GM12878 (cell line): ENCODE data around the gene RAB28. TPM values are rescaled to one million over a fixed set of nuclear protein-coding genes. Genes with fewer than 3 reads are reported as not detected.

Experiments
- BCL3 ChIP-seq: IDR thresholded peaks from 2 replicates; pipeline ENCODE4 v1.6.1; 2011; ENCODE audit warnings: borderline replicate concordance, low read depth, mild to moderate bottlenecking, moderate library complexity, low read length; ENCODE audit not compliant: insufficient read depth, poor library complexity, severe bottlenecking
- CHD1 ChIP-seq: IDR thresholded peaks from 2 replicates; pipeline ENCODE4 v1.6.1; 2012; ENCODE audit warnings: low read depth, low read length, improper control_type of control experiment
- CTCF ChIP-seq, 3 experiments: IDR thresholded peaks in 2 of 3; conservative IDR thresholded peaks in 1 of 3; 2 replicates each; pipeline ENCODE4 v1.5.1; 2011; ENCODE audit warnings: low read depth in 3 of 3, low read length in 3 of 3, mild to moderate bottlenecking in 3 of 3, control low read depth in 2 of 3, moderate library complexity in 2 of 3, inconsistent platforms in 1 of 3, mixed read lengths in 1 of 3; ENCODE audit not compliant: control insufficient read depth in 2 of 3, insufficient read depth in 1 of 3; ENCODE audit errors: extremely low read depth in 1 of 3
- ELK1 ChIP-seq: IDR thresholded peaks from 2 replicates; pipeline ENCODE4 v1.6.1; 2012; ENCODE audit warnings: low read depth, low read length, improper control_type of control experiment
- EP300 ChIP-seq, 2 experiments: fragments of 150-350 bp in 1 of 2; IDR thresholded peaks; 2 replicates each; pipeline ENCODE4 v1.6.1; 2011 to 2012; ENCODE audit warnings: low read depth in 2 of 2, low read length in 2 of 2, borderline replicate concordance in 1 of 2, improper control_type of control experiment in 1 of 2, inconsistent platforms in 1 of 2; ENCODE audit not compliant: control insufficient read depth in 1 of 2
- MLLT1 ChIP-seq: fragments of 450-650 bp; IDR thresholded peaks from 2 replicates; pipeline ENCODE4 v1.6.1; 2016; ENCODE audit warnings: mild to moderate bottlenecking
- MTA2 ChIP-seq: fragments of 450-650 bp; IDR thresholded peaks from 2 replicates; pipeline ENCODE4 v1.6.1; 2016; ENCODE audit warnings: low read depth, mild to moderate bottlenecking, moderate library complexity
- NKRF ChIP-seq: fragments of 450-650 bp; conservative IDR thresholded peaks from 2 replicates; pipeline ENCODE4 v1.6.1; 2017; ENCODE audit warnings: mild to moderate bottlenecking, moderate library complexity
- NRF1 ChIP-seq: conservative IDR thresholded peaks from 2 replicates; pipeline ENCODE4 v1.6.1; 2011; ENCODE audit warnings: mild to moderate bottlenecking, low read depth, low read length, improper control_type of control experiment
- POLR2AphosphoS2 ChIP-seq: IDR thresholded peaks from 2 replicates; pipeline ENCODE4 v1.6.1; 2011; ENCODE audit warnings: low read depth, mild to moderate bottlenecking, low read length, improper control_type of control experiment, moderate library complexity
- POU2F2 ChIP-seq: IDR thresholded peaks from 3 replicates; pipeline ENCODE4 v1.6.1; 2011; ENCODE audit warnings: low read depth, mild to moderate bottlenecking, low read length, borderline replicate concordance
- SIX5 ChIP-seq: IDR thresholded peaks from 2 replicates; pipeline ENCODE4 v1.6.1; 2011; ENCODE audit warnings: mild to moderate bottlenecking, low read depth, low read length, moderate library complexity; ENCODE audit not compliant: severe bottlenecking
- SRF ChIP-seq, 2 experiments: IDR thresholded peaks; 2 replicates each; pipeline ENCODE4 v1.6.1; 2011; ENCODE audit warnings: low read depth in 2 of 2, low read length in 2 of 2, mild to moderate bottlenecking in 1 of 2, moderate library complexity in 1 of 2
- STAT1 ChIP-seq: fragments of 450-650 bp; conservative IDR thresholded peaks from 2 replicates; pipeline ENCODE4 v1.6.1; 2014; ENCODE audit warnings: antibody characterized with exemption, mild to moderate bottlenecking
- STAT3 ChIP-seq: IDR thresholded peaks from 2 replicates; pipeline ENCODE4 v1.6.1; 2011; ENCODE audit warnings: low read depth, low read length, improper control_type of control experiment
- SUZ12 ChIP-seq: fragments of 200-600 bp; sonication (generic); IDR thresholded peaks from one replicate; pipeline ENCODE4 v1.6.1; 2018; ENCODE audit warnings: antibody characterized with exemption, mild to moderate bottlenecking; ENCODE audit not compliant: unreplicated experiment
- TCF7 ChIP-seq: IDR thresholded peaks from 2 replicates; pipeline ENCODE4 v1.6.1; 2014; ENCODE audit warnings: antibody characterized with exemption, borderline replicate concordance
- ZBTB33 ChIP-seq: fragments of 450-650 bp; IDR thresholded peaks from 2 replicates; pipeline ENCODE4 v1.6.1; 2017; ENCODE audit warnings: mild to moderate bottlenecking
- polyA plus RNA-seq, 11 experiments: library from polyadenylated mRNA; depleted of rRNA in 4 of 11; unstranded in 6 of 11; stranded (reverse) in 5 of 11; fragments of >200 nt; fragmentation: Nextera tagmentation in 4 of 11; fragmentation: Illumina TruSeq in 1 of 11; extraction: Ambion mirVana in 4 of 11; extraction: Trizol in 1 of 11; gene quantifications; 1 replicate in 1 of 11; 2 replicates in 10 of 11; pipeline versions ENCODE4 v1.2.1 to v1.2.3, GENCODE V29; 2011 to 2016; ENCODE audit warnings: inconsistent platforms in 2 of 11, missing spikeins in 2 of 11, low read depth in 1 of 11
- total RNA-seq, 4 experiments: library from RNA; depleted of rRNA in 3 of 4; stranded (reverse); fragments of >200 nt in 3 of 4; fragmentation: Illumina TruSeq in 1 of 4; extraction: Trizol in 1 of 4; gene quantifications; 2 replicates each; pipeline versions ENCODE4 v1.2.1 to v1.2.3, GENCODE V29; 2013 to 2021

The RAB28 gene
- total and polyA plus RNA-seq, 10 of the 15 experiments (the other 5 are each of a cell fraction or from before 2014, with no cell fraction given), result 5.8 to 29.3 (median 16.9) TPM

- TF ChIP-seq ZBTB33 (no peak), SRF (IDR thresholded peaks at IDR 0.05; ENCODE audit: low read depth in 2 of 2, low read length in 2 of 2) (no peak), STAT3 (no peak), SUZ12 (no peak), CTCF (IDR thresholded peaks at IDR 0.05 in 2 of 3, conservative IDR thresholded peaks at IDR 0.05 in 1 of 3; ENCODE audit: control insufficient read depth in 2 of 3, extremely low read depth in 1 of 3, insufficient read depth in 1 of 3, low read depth in 3 of 3, low read length in 3 of 3) (no peak), STAT1 (no peak), MLLT1 (no peak), POU2F2 (0 out of 3 replicates have a peak, but pooled peaks have one; percentile 47), CHD1 (no peak), MTA2 (peak; percentile 75), NKRF (no peak), SIX5 (no peak), TCF7 (no peak), POLR2AphosphoS2 (no peak), BCL3 (no peak), NRF1 (no peak), ELK1 (no peak), EP300 (IDR thresholded peaks at IDR 0.05; ENCODE audit: borderline replicate concordance in 1 of 2, control insufficient read depth in 1 of 2, low read depth in 2 of 2, low read length in 2 of 2) (no peak)
Measured at GRCh38 chr4:13386405-13387107, 97.6 kb downstream of the RAB28 start (continued).
